NCI-H2196 treated with DMSO at 0.1 percent for 48 hours (cell line): ENCODE data around the gene SLC6A1.

Source experiments
- DNase-seq: peaks from one replicate; lab custom pipeline; 2025; ENCODE audit not compliant: unreplicated experiment; lab: John Stamatoyannopoulos, UW

Gene SLC6A1

GRCh38 chr3:10970306-10970960, 22.1 kb upstream of the SLC6A1 start:
- DNase-seq = no peak

GRCh38 chr3:10972072-10972782, 20.3 kb upstream of the SLC6A1 start:
- no peak for DNase-seq

- DNase-seq = no peak
These were observed 19.4 kb upstream of the SLC6A1 start for GRCh38 chr3:10973046-10973595.

- no peak for DNase-seq
These were observed 18.4 kb upstream of the SLC6A1 start for GRCh38 chr3:10974131-10974530.

GRCh38 chr3:10974746-10975375, 17.7 kb upstream of the SLC6A1 start:
- no peak for DNase-seq

GRCh38 chr3:10975695-10976234, 16.8 kb upstream of the SLC6A1 start:
- no peak for DNase-seq

- no peak for DNase-seq
These were observed 15.8 kb upstream of the SLC6A1 start for GRCh38 chr3:10976770-10977169.

GRCh38 chr3:10977892-10978510, 14.5 kb upstream of the SLC6A1 start:
- DNase-seq = no peak

- no peak for DNase-seq
These were observed 13.6 kb upstream of the SLC6A1 start for GRCh38 chr3:10978956-10979355.

- no peak for DNase-seq
These were observed 12.2 kb upstream of the SLC6A1 start for GRCh38 chr3:10980312-10980711.

- no peak for DNase-seq
These were observed 11.5 kb upstream of the SLC6A1 start for GRCh38 chr3:10981031-10981430.

- no peak for DNase-seq
These were observed 10.6 kb upstream of the SLC6A1 start for GRCh38 chr3:10981961-10982360.

GRCh38 chr3:10982782-10983181, 9.8 kb upstream of the SLC6A1 start:
- DNase-seq = no peak

GRCh38 chr3:10983219-10983916, 9.2 kb upstream of the SLC6A1 start:
- no peak for DNase-seq

GRCh38 chr3:10984371-10984896, 8.1 kb upstream of the SLC6A1 start:
- DNase-seq = no peak

- no peak for DNase-seq
These were observed 7.4 kb upstream of the SLC6A1 start for GRCh38 chr3:10985181-10985580.

GRCh38 chr3:10986592-10986991, 6.0 kb upstream of the SLC6A1 start:
- no peak for DNase-seq

- no peak for DNase-seq
These were observed 4.4 kb upstream of the SLC6A1 start for GRCh38 chr3:10988001-10988665.

- DNase-seq = no peak
These were observed 3.5 kb upstream of the SLC6A1 start for GRCh38 chr3:10988991-10989484.
